ENCODE measurements around the gene PGBD2.
"Not testable (repeated sequence)": the region's sequence is repeated elsewhere in the genome, so short reads cannot be mapped to it uniquely, and the experiment has no call there.

Gene PGBD2

GRCh38 chr1:248873993-248874533 lies 32.0 kb upstream of the PGBD2 start:
- no peaks in the 10 kb centered on the region for H3K4me1 ChIP-seq (ENCODE audit: insufficient read depth, insufficient read length)
- H3K4me3 ChIP-seq (ENCODE audit: insufficient read length, low read depth): peak overlapping the region; percentile 74
- no peaks in the 10 kb centered on the region for H3K27me3 ChIP-seq (ENCODE audit: insufficient read depth, insufficient read length)
- DNase-seq (ENCODE audit: low read depth, low spot score): peak; percentile 75
- H3K36me3 ChIP-seq (ENCODE audit: insufficient read depth, insufficient read length, low read length): no peaks in the 10 kb centered on the region
- TF ChIP-seq ZNF274 (IDR thresholded peaks at IDR 0.05; ENCODE audit: low read depth, low read length) (no peak), SUZ12 (IDR thresholded peaks at IDR 0.05; ENCODE audit: extremely low read depth, insufficient read depth, insufficient read length) (no peak), YY1 (IDR thresholded peaks at IDR 0.05; ENCODE audit: insufficient read depth, insufficient read length) (no peak)
- peak overlapping the region; percentile 63 for H3K9ac ChIP-seq (ENCODE audit: insufficient read length, low read depth)
- no peaks in the 10 kb centered on the region for H3K9me3 ChIP-seq (ENCODE audit: insufficient read depth, low read length)

GRCh38 chr1:248881261-248881660 lies 24.8 kb upstream of the PGBD2 start:
- no peak overlapping the region for H3K9ac ChIP-seq (ENCODE audit: insufficient read length, low read depth)
- no peaks in the 10 kb centered on the region for H3K4me1 ChIP-seq (ENCODE audit: insufficient read depth, insufficient read length)
- TF ChIP-seq ZNF274 (IDR thresholded peaks at IDR 0.05; ENCODE audit: low read depth, low read length) (no peak), YY1 (IDR thresholded peaks at IDR 0.05; ENCODE audit: insufficient read depth, insufficient read length) (no peak), SUZ12 (IDR thresholded peaks at IDR 0.05; ENCODE audit: extremely low read depth, insufficient read depth, insufficient read length) (no peak)
- H3K9me3 ChIP-seq (ENCODE audit: insufficient read depth, low read length): no peaks in the 10 kb centered on the region
- H3K36me3 ChIP-seq (ENCODE audit: insufficient read depth, insufficient read length, low read length): no peaks in the 10 kb centered on the region
- no peak for DNase-seq (ENCODE audit: low read depth, low spot score)
- H3K27me3 ChIP-seq (ENCODE audit: insufficient read depth, insufficient read length): no peaks in the 10 kb centered on the region
- no peak overlapping the region for H3K4me3 ChIP-seq (ENCODE audit: insufficient read length, low read depth)

- not testable (repeated sequence) for H3K27me3 ChIP-seq (ENCODE audit: insufficient read depth, insufficient read length); H3K4me3 ChIP-seq (ENCODE audit: insufficient read length, low read depth); DNase-seq (ENCODE audit: low read depth, low spot score); H3K4me1 ChIP-seq (ENCODE audit: insufficient read depth, insufficient read length); H3K9ac ChIP-seq (ENCODE audit: insufficient read length, low read depth); H3K36me3 ChIP-seq (ENCODE audit: insufficient read depth, insufficient read length, low read length); H3K9me3 ChIP-seq (ENCODE audit: insufficient read depth, low read length)
Measured at GRCh38 chr1:248882427-248882826, 23.6 kb upstream of the PGBD2 start.

GRCh38 chr1:248884632-248885295 lies 21.3 kb upstream of the PGBD2 start:
- no peak for TF ChIP-seq SUZ12 (IDR thresholded peaks at IDR 0.05; ENCODE audit: extremely low read depth, insufficient read depth, insufficient read length)
- TF ChIP-seq YY1 (IDR thresholded peaks at IDR 0.05; ENCODE audit: insufficient read depth, insufficient read length): no peak
- TF ChIP-seq ZNF274 (IDR thresholded peaks at IDR 0.05; ENCODE audit: low read depth, low read length): no peak
- Histone ChIP-seq H3K27me3 (ENCODE audit: insufficient read depth, insufficient read length) (no peaks in the 10 kb centered on the region), H3K4me3 (ENCODE audit: insufficient read length, low read depth) (no peak overlapping the region), H3K9me3 (ENCODE audit: insufficient read depth, low read length) (no peaks in the 10 kb centered on the region), H3K36me3 (ENCODE audit: insufficient read depth, insufficient read length, low read length) (no peaks in the 10 kb centered on the region), H3K9ac (ENCODE audit: insufficient read length, low read depth) (no peak overlapping the region), H3K4me1 (ENCODE audit: insufficient read depth, insufficient read length) (no peaks in the 10 kb centered on the region)
- DNase-seq (ENCODE audit: low read depth, low spot score): no peak

- no peaks in the 10 kb centered on the region for H3K9me3 ChIP-seq (ENCODE audit: insufficient read depth, low read length)
- no peak for DNase-seq (ENCODE audit: low read depth, low spot score)
- no peaks in the 10 kb centered on the region for H3K4me1 ChIP-seq (ENCODE audit: insufficient read depth, insufficient read length)
- H3K4me3 ChIP-seq (ENCODE audit: insufficient read length, low read depth): no peak overlapping the region
- TF ChIP-seq ZNF274 (IDR thresholded peaks at IDR 0.05; ENCODE audit: low read depth, low read length) (no peak), YY1 (IDR thresholded peaks at IDR 0.05; ENCODE audit: insufficient read depth, insufficient read length) (no peak), SUZ12 (IDR thresholded peaks at IDR 0.05; ENCODE audit: extremely low read depth, insufficient read depth, insufficient read length) (no peak)
- H3K36me3 ChIP-seq (ENCODE audit: insufficient read depth, insufficient read length, low read length): no peaks in the 10 kb centered on the region
- H3K27me3 ChIP-seq (ENCODE audit: insufficient read depth, insufficient read length): no peaks in the 10 kb centered on the region
- no peak overlapping the region for H3K9ac ChIP-seq (ENCODE audit: insufficient read length, low read depth)
Measured at GRCh38 chr1:248885646-248886045, 20.4 kb upstream of the PGBD2 start.

GRCh38 chr1:248886237-248886895 lies 19.7 kb upstream of the PGBD2 start:
- H3K9ac ChIP-seq (ENCODE audit: insufficient read length, low read depth): no peak overlapping the region
- no peak for DNase-seq (ENCODE audit: low read depth, low spot score)
- H3K27me3 ChIP-seq (ENCODE audit: insufficient read depth, insufficient read length): no peaks in the 10 kb centered on the region
- no peaks in the 10 kb centered on the region for H3K4me1 ChIP-seq (ENCODE audit: insufficient read depth, insufficient read length)
- H3K9me3 ChIP-seq (ENCODE audit: insufficient read depth, low read length): no peaks in the 10 kb centered on the region
- no peak overlapping the region for H3K4me3 ChIP-seq (ENCODE audit: insufficient read length, low read depth)
- TF ChIP-seq YY1 (IDR thresholded peaks at IDR 0.05; ENCODE audit: insufficient read depth, insufficient read length) (no peak), SUZ12 (IDR thresholded peaks at IDR 0.05; ENCODE audit: extremely low read depth, insufficient read depth, insufficient read length) (no peak), ZNF274 (IDR thresholded peaks at IDR 0.05; ENCODE audit: low read depth, low read length) (no peak)
- H3K36me3 ChIP-seq (ENCODE audit: insufficient read depth, insufficient read length, low read length): no peaks in the 10 kb centered on the region

GRCh38 chr1:248889914-248890243 lies 16.2 kb upstream of the PGBD2 start:
- H3K4me3 ChIP-seq (ENCODE audit: insufficient read length, low read depth); H3K9ac ChIP-seq (ENCODE audit: insufficient read length, low read depth); H3K36me3 ChIP-seq (ENCODE audit: insufficient read depth, insufficient read length, low read length); DNase-seq (ENCODE audit: low read depth, low spot score); H3K4me1 ChIP-seq (ENCODE audit: insufficient read depth, insufficient read length); H3K27me3 ChIP-seq (ENCODE audit: insufficient read depth, insufficient read length); H3K9me3 ChIP-seq (ENCODE audit: insufficient read depth, low read length): not testable (repeated sequence)
